SK-MEL-5 (cell line): ENCODE results near the gene DEFB108B. TPM values are rescaled to one million over a fixed set of nuclear protein-coding genes. Genes with fewer than 3 reads are reported as not detected.
"Not testable (repeated sequence)": the region's sequence is repeated elsewhere in the genome, so short reads cannot be mapped to it uniquely, and the experiment has no call there.

Source experiments
- DNase-seq: peaks from one replicate; pipeline ENCODE4 v3.0.0-alpha.2; 2016; ENCODE audit warnings: low read depth, low spot score
- in situ Hi-C: cut with HindIII; loops from 2 replicates; pipeline ENCODE4 v1.10.0; 2016; ENCODE audit warnings: low sequenced_read_pairs, high pct_unique_total_duplicates, low pct_unique_long_range_greater_than_20kb
- total RNA-seq: library from RNA; depleted of rRNA; stranded (reverse); fragments of >200 nt; shearing (Covaris generic); gene quantifications from 2 replicates; pipeline ENCODE4 v1.2.3, GENCODE V29; 2014

Gene DEFB108B
- total RNA-seq, 1 experiment from 2014 or later = not detected

DNA sequence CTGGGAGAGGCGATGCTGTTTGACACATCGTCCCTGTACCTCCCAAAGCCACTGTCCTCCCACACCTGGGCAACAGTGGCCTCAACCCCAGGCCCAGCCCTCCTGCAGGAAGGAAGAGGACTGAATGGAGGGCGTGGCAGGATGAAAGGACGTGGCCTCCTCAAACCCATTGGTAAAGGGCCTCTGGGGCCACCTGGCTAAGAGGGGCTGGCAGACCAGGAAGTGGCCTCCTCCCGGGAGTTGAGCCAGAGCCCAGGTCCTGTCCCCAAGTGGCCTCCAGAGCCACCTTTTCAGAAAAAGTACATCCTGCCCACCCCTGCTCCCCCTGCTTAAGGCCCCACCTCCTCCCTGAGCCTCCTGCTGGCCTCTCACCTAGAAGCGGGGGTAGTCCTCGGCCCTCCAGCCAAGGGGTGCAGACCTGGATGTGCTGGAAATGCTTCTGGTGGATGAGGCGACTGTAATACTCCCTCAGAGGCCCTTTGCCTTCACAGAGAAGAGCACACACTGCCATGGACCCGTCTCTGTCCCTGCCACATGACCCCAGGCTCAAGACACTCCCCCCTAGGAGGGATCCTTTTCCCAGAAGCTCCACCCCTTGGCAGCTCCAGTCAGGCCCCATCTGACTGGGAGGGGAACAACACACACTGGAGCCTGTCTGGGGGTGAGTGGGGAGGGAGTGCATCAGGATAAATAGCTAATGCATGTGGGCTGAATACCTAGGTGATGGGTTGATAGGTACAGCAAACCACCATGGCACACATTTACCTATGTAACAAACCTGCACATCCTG is 28.6 kb upstream of the DEFB108B start:
- DNase-seq = peak; percentile 57
- in situ Hi-C loops = not testable (repeated sequence)

DNA sequence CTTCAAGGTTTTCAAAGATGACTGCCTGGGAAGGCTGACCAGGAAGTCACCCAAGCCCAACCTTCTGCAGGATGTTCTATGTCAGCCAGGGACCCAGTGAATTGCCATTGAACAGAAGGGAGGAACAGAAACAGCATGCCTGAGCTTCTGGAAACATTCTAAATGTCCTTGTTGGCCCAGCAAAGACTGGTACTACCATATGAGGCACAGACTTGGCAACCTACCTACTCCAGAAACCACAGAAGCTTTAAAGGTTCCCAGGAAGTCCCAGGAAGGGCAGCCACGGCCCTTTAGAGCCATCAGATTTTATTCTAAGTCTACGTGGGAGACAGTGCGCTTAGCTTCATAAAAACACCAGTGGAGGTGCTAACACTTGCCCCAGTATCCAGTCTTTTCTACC is 20.5 kb upstream of the DEFB108B start:
- DNase-seq, in situ Hi-C loops: not testable (repeated sequence)

DNA sequence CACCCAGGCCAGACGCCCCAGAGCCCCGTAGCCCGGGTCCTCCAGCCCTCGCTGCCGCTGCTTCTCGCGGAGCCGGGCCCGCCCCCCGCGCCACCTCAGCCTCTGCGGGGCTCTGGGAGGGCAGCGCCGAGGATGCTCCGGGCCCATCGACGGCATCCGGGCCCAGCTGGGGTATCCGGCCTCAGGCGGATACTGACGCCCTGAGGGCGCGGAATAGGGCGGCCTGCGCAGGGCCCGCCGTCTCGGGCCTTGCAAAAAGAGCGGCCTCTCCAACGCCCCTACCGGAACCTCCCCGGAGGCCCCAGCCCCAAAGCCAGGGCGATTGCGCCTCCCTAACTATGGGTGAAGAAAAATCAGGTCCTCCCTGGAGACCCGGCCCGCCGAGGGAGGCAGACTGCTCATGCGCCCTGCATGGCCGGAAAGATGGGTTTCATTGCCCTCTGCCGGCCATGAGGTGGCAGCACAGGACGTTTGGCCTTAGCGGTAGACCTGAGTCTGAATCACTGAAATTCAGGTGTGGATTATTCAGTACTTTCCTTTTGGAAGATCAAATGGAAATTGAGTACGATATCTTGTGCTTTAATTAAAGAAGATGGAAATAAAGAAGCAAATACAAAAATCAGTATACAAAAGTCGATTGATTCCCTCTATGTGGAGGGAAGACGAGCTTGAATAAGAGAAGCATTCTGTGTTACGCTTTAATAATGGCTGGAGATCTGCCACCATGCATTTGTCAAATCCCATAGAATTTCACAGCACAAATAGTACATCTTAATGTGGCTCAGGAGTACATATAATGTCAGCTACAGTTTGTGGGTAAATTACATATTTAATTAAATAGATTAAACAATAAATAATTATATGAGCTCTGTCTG is 19.3 kb upstream of the DEFB108B start:
- in situ Hi-C loops = not testable (repeated sequence)

DNA sequence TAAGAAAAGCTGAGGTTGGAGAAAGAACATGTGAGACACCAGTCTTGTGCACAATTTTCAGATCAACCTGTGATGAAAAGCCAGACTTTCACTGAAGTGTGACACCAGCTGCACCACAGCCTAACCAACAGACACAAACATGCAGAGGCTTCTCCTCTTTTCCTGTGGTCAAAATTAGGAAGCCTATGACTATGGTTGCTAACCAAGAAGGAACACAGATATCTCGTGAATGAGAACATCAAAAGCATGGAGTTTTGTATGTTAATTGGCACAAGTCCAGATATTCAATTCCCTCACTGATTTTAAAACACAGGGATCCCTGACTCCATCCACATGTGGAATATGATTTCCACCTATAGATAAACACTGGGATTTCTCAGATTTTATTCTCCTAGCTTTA is 11.5 kb upstream of the DEFB108B start:
- DNase-seq, in situ Hi-C loops: not testable (repeated sequence)

More for the DNA sequence above, 19.3 kb upstream of the DEFB108B start:
- peak; percentile 92 for DNase-seq

DNA sequence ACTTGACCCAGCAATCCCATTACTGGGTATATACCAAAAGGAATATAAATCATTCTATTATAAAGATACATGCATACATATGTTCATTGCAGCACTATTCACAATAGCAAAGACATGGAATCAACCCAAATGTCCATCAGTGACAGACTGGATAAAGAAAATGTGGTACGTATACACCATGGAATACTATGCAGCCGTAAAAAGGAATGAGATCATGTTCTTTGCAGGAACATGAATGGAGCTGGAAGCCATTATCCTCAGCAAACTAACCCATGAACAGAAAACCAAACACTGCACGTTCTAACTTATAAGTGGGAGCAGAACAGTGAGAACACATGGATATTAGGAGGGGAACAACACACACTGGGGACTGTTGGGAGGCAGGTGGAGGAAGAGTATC is 3.8 kb upstream of the DEFB108B start:
- in situ Hi-C loops = not testable (repeated sequence)

DNA sequence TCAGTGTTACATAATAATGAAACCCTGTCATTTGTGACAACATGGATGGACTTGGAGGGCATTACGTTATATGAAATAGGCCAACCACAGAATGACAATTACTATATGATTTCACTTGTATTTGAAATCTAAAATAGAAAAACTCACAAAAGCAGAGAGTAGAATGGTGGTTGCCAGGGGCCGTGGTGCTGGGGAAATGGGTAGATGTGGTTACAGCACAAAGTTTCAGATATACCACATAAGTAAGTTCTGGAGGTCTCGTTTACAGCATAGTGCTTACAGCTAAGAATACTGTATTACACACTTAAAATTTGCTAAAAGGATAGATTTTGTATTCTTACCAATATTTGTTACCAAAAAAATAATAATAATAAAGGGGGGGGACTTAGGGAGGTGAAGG is 3.3 kb upstream of the DEFB108B start:
- in situ Hi-C loops, DNase-seq: not testable (repeated sequence)

More for the DNA sequence above, 3.8 kb upstream of the DEFB108B start:
- DNase-seq = not testable (repeated sequence)

DNA sequence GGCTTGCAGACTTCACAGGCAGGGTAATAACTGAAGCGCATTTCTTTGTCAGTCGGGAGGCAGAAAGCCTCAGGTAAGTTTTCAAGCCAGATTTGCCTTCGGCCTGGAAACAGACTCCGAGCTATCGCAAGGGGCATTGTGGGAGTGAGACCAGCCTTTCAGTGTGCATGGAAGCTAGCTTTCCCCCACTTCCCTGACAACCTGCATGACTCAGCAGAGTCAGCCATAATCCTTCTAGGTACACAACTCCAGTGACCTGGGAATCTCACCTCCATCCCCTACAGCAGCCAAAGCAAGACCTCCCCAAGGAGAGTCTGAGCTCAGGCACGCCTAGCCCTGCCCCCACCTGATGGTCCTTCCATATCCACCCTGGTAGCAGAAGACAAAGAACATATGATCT is 9.7 kb downstream of the DEFB108B start:
- in situ Hi-C loops, DNase-seq: not testable (repeated sequence)

DNA sequence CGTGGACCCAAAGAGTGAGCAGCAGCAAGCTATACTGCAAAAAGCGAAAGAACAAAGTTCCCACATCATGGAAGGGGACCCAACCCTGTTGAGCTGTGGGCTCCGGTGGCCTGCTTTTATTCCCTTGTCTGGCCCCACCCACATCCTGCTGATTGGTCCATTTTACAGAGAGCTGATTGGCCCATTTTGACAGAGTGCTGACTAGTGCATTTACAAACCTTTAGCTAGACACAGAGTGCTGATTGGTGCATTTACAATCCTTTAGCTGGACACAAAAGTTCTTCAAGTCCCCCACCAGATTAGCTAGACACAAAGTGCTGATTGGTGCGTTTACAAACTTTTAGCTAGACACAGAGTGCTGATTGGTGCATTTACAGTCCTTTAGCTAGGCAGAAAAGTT is 10.4 kb downstream of the DEFB108B start:
- in situ Hi-C loops = not testable (repeated sequence)

DNA sequence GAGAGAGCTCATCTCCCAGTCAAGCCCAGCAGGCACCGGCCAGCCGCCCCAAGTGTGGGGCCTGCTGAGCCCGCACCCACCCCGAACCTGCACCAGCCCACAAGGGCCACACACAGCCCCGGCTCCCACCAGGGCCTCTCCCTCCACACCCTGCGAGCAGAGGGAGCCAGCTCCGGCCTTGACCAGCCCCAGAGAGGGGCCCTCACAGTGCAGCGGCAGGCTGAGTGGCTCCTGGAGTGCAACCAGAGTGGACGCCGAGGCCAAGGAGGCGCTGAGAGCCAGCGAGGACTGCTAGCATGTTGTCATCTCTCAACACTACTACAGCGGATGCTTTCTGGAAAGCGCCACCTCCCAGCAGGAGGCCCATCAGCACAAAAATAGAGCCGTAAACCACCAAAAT is 10.9 kb downstream of the DEFB108B start:
- in situ Hi-C loops = no loop called here
- DNase-seq = no peak

More for the DNA sequence above, 10.4 kb downstream of the DEFB108B start:
- not testable (repeated sequence) for DNase-seq

DNA sequence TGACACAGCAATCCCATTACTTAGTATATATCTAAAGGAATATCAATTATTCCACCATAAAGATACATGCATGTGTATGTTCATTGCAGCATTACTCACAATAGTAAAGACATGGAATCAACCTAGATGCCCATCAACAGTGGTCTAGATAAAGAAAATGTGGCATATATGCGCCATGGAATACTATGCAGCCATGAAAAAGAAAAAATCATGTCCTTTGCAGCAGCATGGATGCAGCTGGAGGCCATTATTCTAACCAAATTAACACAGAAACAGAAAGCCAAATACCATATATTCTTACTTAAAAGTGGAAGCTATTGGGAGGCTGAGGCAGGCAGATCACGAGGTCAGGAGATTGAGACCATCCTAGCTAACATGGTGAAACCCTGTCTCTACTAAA is 20.9 kb downstream of the DEFB108B start:
- DNase-seq, in situ Hi-C loops: not testable (repeated sequence)

DNA sequence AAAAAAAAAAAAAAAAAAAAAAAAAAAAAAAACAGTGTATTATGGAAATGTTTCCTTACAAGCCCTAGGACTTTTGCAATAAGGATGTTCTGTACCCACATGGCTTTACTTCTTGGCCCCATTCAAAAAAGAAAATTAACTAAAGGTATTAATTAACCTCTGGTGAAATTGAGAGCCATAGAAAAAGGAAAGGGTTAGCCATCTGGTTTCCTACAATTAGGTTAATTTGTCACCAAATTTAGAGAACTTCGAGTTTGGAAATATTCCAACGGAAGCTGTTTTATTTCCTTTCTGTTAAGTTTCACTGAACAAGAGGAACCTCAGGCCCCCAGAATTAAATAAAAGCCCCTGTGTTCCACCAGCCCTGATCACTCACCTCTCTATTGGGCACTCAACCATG is 22.9 kb downstream of the DEFB108B start:
- in situ Hi-C loops, DNase-seq: not testable (repeated sequence)

DNA sequence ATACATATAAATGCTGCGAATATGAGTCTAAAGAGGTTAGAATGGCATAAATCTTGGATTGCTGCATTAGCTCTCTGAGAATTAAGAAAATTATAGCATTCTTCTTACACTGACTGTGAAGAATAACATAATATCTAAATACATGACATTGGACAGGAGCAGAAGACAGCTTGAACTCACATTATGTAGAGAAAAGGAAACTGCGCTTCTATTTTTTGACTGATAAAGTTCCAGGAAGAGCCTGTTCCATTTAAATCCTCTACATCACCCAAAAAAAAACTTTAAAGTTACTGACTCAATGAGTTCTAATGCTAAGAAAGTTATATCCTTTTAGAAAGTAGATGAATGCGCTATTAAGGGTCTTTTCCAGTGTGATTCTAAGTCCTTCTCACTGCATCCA is 27.8 kb downstream of the DEFB108B start:
- in situ Hi-C loops, DNase-seq: not testable (repeated sequence)

DNA sequence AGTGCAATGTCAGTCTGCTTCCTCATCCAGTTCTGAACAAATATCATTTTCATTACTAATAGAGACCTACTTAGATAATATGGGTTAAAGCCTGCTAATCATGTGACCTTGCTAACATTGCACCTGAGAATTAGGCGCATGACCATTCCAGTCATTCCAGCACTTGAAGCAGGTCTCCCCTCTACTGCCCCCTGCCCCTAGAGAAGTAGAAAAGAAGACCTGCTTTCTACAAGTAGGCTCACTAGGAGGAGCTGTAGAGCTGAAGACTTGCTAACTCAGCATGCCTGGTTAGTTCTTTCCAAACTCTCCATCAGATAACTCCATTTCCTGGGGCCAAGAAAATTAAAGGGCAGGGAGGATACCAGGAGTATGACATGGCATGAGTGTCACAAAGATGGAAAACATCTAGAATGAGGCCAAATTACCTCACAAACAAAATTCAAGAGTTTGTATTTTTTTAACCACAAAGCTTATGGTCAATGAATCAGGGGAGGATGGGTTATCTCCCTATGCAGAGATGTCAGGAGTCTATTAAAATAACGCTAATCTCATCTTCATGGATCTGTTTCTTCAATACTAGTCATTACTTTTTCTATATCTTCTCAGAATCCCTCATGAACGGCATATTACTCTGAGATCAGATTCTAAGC is 31.1 kb downstream of the DEFB108B start:
- peak; percentile 95 for DNase-seq
- in situ Hi-C loops = not testable (repeated sequence)

DNA sequence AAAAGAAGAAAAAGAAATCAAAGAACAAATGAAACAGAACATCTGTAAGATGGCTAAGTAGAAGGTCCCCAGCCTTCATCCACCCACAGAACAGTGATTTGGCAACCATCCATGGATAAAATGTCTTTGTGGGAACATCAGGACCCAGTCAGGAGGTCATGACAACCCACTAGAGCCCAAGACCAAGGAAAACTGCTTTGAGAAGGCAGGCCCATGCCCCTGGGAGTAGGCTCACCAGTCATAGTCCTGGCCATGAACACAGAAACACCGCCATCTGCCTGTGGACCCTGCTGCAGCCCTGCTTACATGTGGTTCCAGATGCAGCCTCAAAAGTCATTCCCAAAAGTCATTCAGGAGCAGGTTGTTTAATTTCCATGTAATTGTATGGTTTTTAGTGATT is 34.2 kb downstream of the DEFB108B start:
- in situ Hi-C loops = not testable (repeated sequence)
- DNase-seq = peak; percentile 77

DNA sequence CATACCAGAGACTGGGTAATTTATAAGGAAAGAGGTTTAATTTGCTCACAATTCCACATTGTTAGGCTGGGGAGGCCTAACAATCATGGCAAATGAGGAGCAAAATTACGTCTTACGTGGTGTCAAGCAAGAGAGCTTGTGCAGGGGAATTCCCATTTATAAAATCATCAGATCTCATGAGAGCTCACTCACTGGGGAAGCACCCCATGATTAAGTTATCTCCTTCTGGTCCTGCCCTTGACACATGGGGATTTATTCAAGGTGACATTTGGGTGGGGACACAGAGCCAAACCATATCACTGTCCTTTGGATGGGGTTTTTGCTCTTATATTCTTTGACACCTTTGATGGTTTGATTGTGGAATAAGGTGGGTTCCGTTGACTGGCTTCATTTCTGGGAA is 36.9 kb downstream of the DEFB108B start:
- DNase-seq, in situ Hi-C loops: not testable (repeated sequence)

DNA sequence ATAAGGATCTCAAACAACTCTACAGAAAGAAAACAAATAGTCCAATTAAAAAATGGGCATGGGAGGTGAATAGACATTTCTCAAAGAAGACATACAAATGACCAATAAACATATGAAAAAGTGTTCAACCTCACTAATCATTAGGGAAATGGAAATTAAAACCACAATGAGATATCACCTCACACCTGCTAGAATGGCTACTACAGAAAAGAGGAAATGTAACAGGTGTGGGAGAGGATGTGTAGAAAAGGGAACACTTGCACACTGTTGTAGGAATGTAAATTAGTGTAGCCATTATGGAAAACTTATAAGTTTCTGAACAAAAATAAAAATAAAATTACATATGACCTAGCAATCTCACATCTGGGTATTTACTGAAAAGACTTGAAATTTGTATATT is 37.7 kb downstream of the DEFB108B start:
- in situ Hi-C loops, DNase-seq: not testable (repeated sequence)

DNA sequence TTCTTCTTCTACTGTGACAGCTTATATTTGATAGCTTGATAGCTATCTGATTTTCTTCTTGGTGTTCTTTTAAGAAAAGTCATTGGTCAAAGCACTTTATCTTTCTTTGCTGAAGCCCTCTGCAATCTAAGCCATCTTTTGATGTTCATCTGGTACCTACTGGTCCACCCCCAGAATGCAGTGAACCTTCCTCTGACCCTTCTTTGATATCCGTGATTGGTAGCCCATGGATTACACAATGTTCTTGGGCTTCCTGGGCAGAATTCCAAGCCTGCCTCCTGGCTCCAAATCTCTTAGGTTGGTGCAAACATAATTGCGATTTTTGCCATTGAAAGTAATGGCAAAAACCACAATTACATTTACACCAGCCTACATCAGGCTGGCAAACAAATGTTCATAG is 43.3 kb downstream of the DEFB108B start:
- DNase-seq, in situ Hi-C loops: not testable (repeated sequence)

DNA sequence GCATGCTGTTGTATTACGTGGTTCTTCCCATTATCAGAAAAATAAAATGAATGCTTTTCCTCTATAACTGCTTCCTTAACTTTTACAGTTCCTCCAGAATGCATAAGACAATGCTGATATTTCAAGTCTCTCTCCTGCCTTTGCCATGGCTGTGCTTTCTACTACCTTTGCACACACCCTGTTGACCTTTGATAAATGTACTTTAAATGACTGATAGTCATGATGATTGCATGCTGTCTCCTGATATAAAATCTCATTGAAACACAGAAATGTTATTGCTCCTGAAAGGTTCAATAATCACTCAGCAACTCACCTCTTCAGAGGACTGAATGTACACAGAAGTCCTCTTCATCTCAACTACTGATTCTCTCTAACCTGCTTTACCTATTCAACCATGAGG is 45.1 kb downstream of the DEFB108B start, which contains the start of gene DEFB131B:
Gene DEFB131B (plus strand): TSS at position 395 of the 400 bp plus-strand sequence. CDS start 0 bp downstream, at position 395.
- in situ Hi-C loops, DNase-seq: not testable (repeated sequence)
